ENCODE data around the gene ODF4.

DNA sequence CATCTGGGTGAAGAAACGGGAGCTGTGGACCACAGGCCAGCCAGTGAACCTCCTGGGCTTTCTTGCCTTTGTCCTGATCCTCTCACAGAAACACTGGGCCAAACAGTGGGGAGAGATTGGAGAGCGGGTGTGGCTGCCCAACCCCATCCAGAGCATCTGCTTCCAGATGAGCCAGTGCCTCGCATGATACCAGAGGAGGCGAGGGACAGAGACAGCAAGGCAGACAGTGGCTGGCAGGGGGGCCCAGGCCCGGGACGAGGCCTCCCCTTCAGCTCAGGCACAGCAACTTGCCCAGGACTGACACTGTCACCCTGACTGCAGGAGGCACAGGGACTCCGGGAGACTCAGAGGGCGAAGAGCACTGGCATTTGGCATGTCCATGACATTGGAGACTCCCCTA, 17.6 kb upstream of the ODF4 start:
- TF ChIP-seq EZH2phosphoT487 (IDR thresholded peaks at IDR 0.05; ENCODE audit: insufficient read depth, low read depth) (no peak), EZH2 (IDR thresholded peaks at IDR 0.05; ENCODE audit: insufficient read depth, poor library complexity, severe bottlenecking) (no peak)

All from GM23248 (cell line).